HCT116 (cell line): ENCODE measurements around the gene ALX3. TPM values are rescaled to one million over a fixed set of nuclear protein-coding genes. Genes with fewer than 3 reads are reported as not detected.

Experiments
- ATAC-seq: fragments of 200-7000 bp; cut with Tn5 transposase; 2 replicates; pipeline ENCODE4 v1.9.1; 2020; ENCODE audit warnings: mild to moderate bottlenecking, moderate library complexity
- BruUV-seq: library from RNA; stranded (reverse); fragments of 400-500 nt; replicated peaks from 2 replicates; lab custom pipeline; 2021; lab: Mats Ljungman, UMichigan
- CTCF ChIA-PET: fragments of 300-600 bp; sonication (Branson Sonifier 250); formaldehyde crosslinking; loops from one replicate; lab custom pipeline; 2021; ENCODE audit warnings: antibody characterized with exemption; lab: Charles Lee
- POLR2A ChIA-PET: fragments of 300-600, 350-600 bp; sonication (Branson Sonifier 250); formaldehyde crosslinking; loops from one replicate; lab custom pipeline; 2021; ENCODE audit warnings: antibody characterized with exemption; lab: Charles Lee
- RAD21 ChIA-PET, 2 experiments: fragments of 300-600 bp; sonication (Branson Sonifier 250); formaldehyde crosslinking; loops; one replicate each; lab custom pipeline; 2023; ENCODE audit warnings: low total read pairs in 2 of 2; ENCODE audit not compliant: uncharacterized antibody in 2 of 2, unreplicated experiment in 2 of 2, low non-redundant PET in 1 of 2; lab: Charles Lee
- DNase-seq: peaks from one replicate; pipeline ENCODE4 v3.0.0-alpha.2; 2010; ENCODE audit warnings: low read depth, low spot score
- H2AFZ ChIP-seq: fragments of 200-600 bp; shearing (Covaris generic), sonication (generic); 2 replicates; pipeline ENCODE4 v1.6.1; 2017; ENCODE audit warnings: low read depth, mixed run types, mixed read lengths, antibody characterized with exemption, low read length; ENCODE audit not compliant: poor library complexity, severe bottlenecking
- H3K27ac ChIP-seq: 2 replicates; pipeline ENCODE4 v1.5.1; 2012; ENCODE audit warnings: low read depth, low read length
- H3K27me3 ChIP-seq: fragments of 200-600 bp; sonication (generic); 2 replicates; pipeline ENCODE4 v1.6.1; 2016; ENCODE audit warnings: mixed run types, low read length, mixed read lengths; ENCODE audit not compliant: insufficient read depth
- H3K36me3 ChIP-seq, 2 experiments: fragments of 200-500 bp in 1 of 2; fragments of 200-600 bp in 1 of 2; sonication (Bioruptor generic) in 1 of 2; sonication (generic) in 1 of 2; 2 replicates each; pipeline versions ENCODE4 v1.5.1 to v1.6.1; 2014 to 2016; ENCODE audit warnings: low read length in 2 of 2, inconsistent platforms in 1 of 2, mixed read lengths in 1 of 2, mixed run types in 1 of 2; ENCODE audit not compliant: insufficient read depth in 2 of 2, control insufficient read depth in 1 of 2
- H3K4me1 ChIP-seq, 2 experiments: fragments of 200-600 bp in 1 of 2; sonication (generic) in 1 of 2; 2 replicates each; pipeline versions ENCODE4 v1.5.1 to v1.6.1; 2012 to 2017; ENCODE audit warnings: low read length in 2 of 2, inconsistent platforms in 1 of 2, mild to moderate bottlenecking in 1 of 2, mixed read lengths in 1 of 2, mixed run types in 1 of 2, moderate library complexity in 1 of 2; ENCODE audit not compliant: insufficient read depth in 2 of 2, control insufficient read depth in 1 of 2
- H3K4me2 ChIP-seq: fragments of 200-600 bp; sonication (generic); 2 replicates; pipeline ENCODE4 v1.6.1; 2017; ENCODE audit warnings: mixed run types, low read length, mixed read lengths
- H3K4me3 ChIP-seq, 2 experiments: fragments of 200-600 bp in 1 of 2; sonication (generic) in 1 of 2; replicated peaks in 1 of 2; 2 replicates each; pipeline ENCODE4 v1.5.1; 2011 to 2016; ENCODE audit warnings: low read length in 2 of 2, control low read depth in 1 of 2, low read depth in 1 of 2, mild to moderate bottlenecking in 1 of 2, mixed read lengths in 1 of 2, mixed run types in 1 of 2
- H3K79me2 ChIP-seq: fragments of 200-600 bp; sonication (generic); 2 replicates; pipeline ENCODE4 v1.6.1; 2017; ENCODE audit warnings: mild to moderate bottlenecking, mixed run types, low read length, moderate library complexity, mixed read lengths; ENCODE audit not compliant: insufficient read depth
- H3K9ac ChIP-seq: fragments of 200-600 bp; sonication (generic); 2 replicates; pipeline ENCODE4 v1.6.1; 2016; ENCODE audit warnings: low read length, mixed read lengths
- H3K9me2 ChIP-seq: fragments of 200-600 bp; sonication (generic), shearing (Covaris generic); 2 replicates; pipeline ENCODE4 v1.6.1; 2017; ENCODE audit warnings: mixed run types, mild to moderate bottlenecking, moderate library complexity; ENCODE audit not compliant: insufficient read depth
- H3K9me3 ChIP-seq, 2 experiments: fragments of 200-500 bp in 1 of 2; fragments of 200-600 bp in 1 of 2; sonication (Bioruptor generic) in 1 of 2; sonication (generic) in 1 of 2; 2 replicates each; pipeline ENCODE4 v1.6.1; 2014 to 2017; ENCODE audit warnings: low read length in 2 of 2, mixed read lengths in 2 of 2, inconsistent platforms in 1 of 2, low read depth in 1 of 2, mild to moderate bottlenecking in 1 of 2, mixed run types in 1 of 2, moderate library complexity in 1 of 2; ENCODE audit not compliant: control insufficient read depth in 1 of 2, insufficient read depth in 1 of 2
- H4K20me1 ChIP-seq: fragments of 200-600 bp; sonication (generic), shearing (Covaris generic); 2 replicates; pipeline ENCODE4 v1.6.1; 2017; ENCODE audit warnings: mixed run types, mild to moderate bottlenecking, moderate library complexity; ENCODE audit not compliant: insufficient read depth
- CBX3 ChIP-seq: IDR thresholded peaks from 2 replicates; pipeline ENCODE4 v1.6.1; 2012; ENCODE audit warnings: low read depth
- CEBPB ChIP-seq: IDR thresholded peaks from 2 replicates; pipeline ENCODE4 v1.6.1; 2012; ENCODE audit warnings: low read depth
- CTCF ChIP-seq, 3 experiments: fragments of 200-600 bp in 1 of 3; sonication (generic) in 1 of 3; IDR thresholded peaks in 2 of 3; conservative IDR thresholded peaks in 1 of 3; 2 replicates each; pipeline ENCODE4 v1.5.1; 2012 to 2017; ENCODE audit warnings: low read depth in 2 of 3, low read length in 2 of 3, antibody characterized with exemption in 1 of 3, borderline replicate concordance in 1 of 3, control low read depth in 1 of 3, mild to moderate bottlenecking in 1 of 3, mixed read lengths in 1 of 3, mixed run types in 1 of 3, moderate library complexity in 1 of 3; ENCODE audit not compliant: insufficient read depth in 1 of 3
- MAX ChIP-seq: IDR thresholded peaks from 2 replicates; pipeline ENCODE4 v1.6.1; 2012
- RAD21 ChIP-seq: IDR thresholded peaks from 2 replicates; pipeline ENCODE4 v1.6.1; 2012; ENCODE audit warnings: low read depth, mild to moderate bottlenecking
- REST ChIP-seq: IDR thresholded peaks from 2 replicates; pipeline ENCODE4 v1.6.1; 2012; ENCODE audit warnings: low read depth
- SIN3A ChIP-seq: IDR thresholded peaks from 2 replicates; pipeline ENCODE4 v1.6.1; 2012; ENCODE audit warnings: low read depth
- SP1 ChIP-seq: IDR thresholded peaks from 2 replicates; pipeline ENCODE4 v1.6.1; 2012; ENCODE audit warnings: low read depth
- SRF ChIP-seq: IDR thresholded peaks from 2 replicates; pipeline ENCODE4 v1.6.1; 2012; ENCODE audit warnings: low read depth
- ZBTB33 ChIP-seq: IDR thresholded peaks from 2 replicates; pipeline ENCODE4 v1.6.1; 2011; ENCODE audit warnings: mild to moderate bottlenecking, low read length, moderate library complexity; ENCODE audit not compliant: insufficient replicate concordance; ENCODE audit errors: extremely low read depth
- intact Hi-C: fragments of 100-400 bp; cut with micrococcal nuclease; formaldehyde crosslinking; loops from 2 replicates; pipeline ENCODE4 v1.10.0; 2022
- total RNA-seq: library from RNA; stranded (reverse); gene quantifications from one replicate; pipeline ENCODE4 v1.2.1, GENCODE V29; 2021; ENCODE audit not compliant: unreplicated experiment

Gene ALX3
- total RNA-seq, 1 experiment from 2014 or later = not detected

- Histone ChIP-seq H3K27ac (no peak overlapping the region), H3K4me2 (no peak overlapping the region), H3K4me1 (no peaks in the 10 kb centered on the region), H2AFZ (no peak overlapping the region), H3K9ac (no peak overlapping the region), H3K79me2 (no peaks in the 10 kb centered on the region), H3K27me3 (peaks cover 9% of the 10 kb centered on the region; the same call in 1 of the 2 replicates), H3K9me3 (no peaks in the 10 kb centered on the region), H3K36me3 (no peaks in the 10 kb centered on the region), H3K4me3 (no peak overlapping the region), H4K20me1 (no peaks in the 10 kb centered on the region), H3K9me2 (no peaks in the 10 kb centered on the region)
- intact Hi-C loops = no loop called here
- ChIA-PET POLR2A (no interaction called here), RAD21 (no interaction called here), CTCF (interaction anchor here (2.2 to 2.6 kb wide), 2 partner anchors 11 to 16 kb away, joined by 4 to 12 read pairs; no protein-coding TSS in a partner anchor)
- DNase-seq (no peak), ATAC-seq (no peak)
- no peak for TF ChIP-seq CBX3
- no peak for TF ChIP-seq ZBTB33
- TF ChIP-seq REST = no peak
- TF ChIP-seq SIN3A = no peak
- no peak for TF ChIP-seq SRF
- TF ChIP-seq SP1 = no peak
- TF ChIP-seq RAD21 = no peak
- no peak for TF ChIP-seq CTCF (IDR thresholded peaks at IDR 0.05 in 2 of 3, conservative IDR thresholded peaks at IDR 0.05 in 1 of 3; ENCODE audit: borderline replicate concordance in 1 of 3, insufficient read depth in 1 of 3, low read depth in 2 of 3, low read length in 2 of 3)
- no peak for TF ChIP-seq CEBPB
- no peak for TF ChIP-seq MAX
- BruUV-seq = no TSS peak
Measured at GRCh38 chr1:110089561-110090275, 19.2 kb upstream of the ALX3 start.
